Right forelimb (tissue), 1 donor: ENCODE data around the gene DSC1.
"Not testable (repeated sequence)": the region's sequence is repeated elsewhere in the genome, so short reads cannot be mapped to it uniquely, and the experiment has no call there.

Experiments used
- DNase-seq: peaks from one replicate; pipeline ENCODE4 v3.0.0-alpha.2; 2018

DSC1 gene

DNA sequence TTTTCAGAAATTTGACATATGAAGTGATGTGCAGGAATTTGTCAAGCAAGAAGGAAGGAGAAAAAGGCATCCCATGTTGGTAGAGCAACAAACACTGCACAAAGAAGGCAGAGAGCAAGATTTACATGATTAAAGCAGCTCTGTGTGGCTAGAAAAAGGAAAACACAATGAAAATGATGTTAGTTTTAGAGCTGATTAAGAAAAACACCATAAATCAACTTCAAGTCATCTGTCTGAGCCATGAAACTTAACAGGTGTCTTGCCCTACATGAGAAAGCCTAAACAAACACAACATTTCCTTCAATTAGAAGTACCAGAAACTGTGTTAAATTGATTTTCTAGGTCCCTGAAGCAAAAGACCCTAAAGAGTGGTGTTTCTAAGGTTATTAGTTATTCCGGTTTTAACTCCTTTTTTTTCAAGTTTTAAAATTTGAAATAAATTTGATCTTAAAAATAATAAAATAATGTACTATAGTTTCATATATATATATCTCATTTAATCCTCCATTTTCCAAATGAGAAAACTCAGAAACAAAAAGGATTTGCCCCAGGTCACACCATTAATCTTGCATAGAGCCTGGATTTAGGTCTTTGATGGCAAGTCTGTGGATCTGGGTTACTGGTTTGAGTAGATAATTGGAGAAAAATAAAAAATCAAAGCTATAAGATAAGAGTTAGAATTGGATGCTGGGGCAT, 8.6 kb upstream of the DSC1 start:
- DNase-seq = no peak

DNA sequence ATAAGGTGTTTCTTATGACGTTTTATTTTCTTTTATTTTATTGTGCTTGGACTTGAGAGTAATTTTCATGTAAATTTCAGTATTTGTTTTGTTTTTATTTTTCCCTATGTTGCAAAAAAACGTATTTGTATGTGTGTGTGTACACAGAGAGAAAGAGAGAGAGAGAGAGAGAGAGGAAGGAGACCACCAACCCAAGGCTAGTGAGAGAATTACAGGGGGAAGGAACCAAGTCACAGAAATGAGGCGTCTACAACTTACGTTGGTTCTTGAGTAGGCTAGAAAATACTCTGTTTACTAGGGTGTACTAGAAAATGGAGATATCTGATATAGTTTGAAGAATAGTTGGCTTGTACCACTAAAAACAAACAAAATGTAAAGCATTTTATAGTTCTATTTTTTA, 7.7 kb upstream of the DSC1 start:
- DNase-seq = no peak

DNA sequence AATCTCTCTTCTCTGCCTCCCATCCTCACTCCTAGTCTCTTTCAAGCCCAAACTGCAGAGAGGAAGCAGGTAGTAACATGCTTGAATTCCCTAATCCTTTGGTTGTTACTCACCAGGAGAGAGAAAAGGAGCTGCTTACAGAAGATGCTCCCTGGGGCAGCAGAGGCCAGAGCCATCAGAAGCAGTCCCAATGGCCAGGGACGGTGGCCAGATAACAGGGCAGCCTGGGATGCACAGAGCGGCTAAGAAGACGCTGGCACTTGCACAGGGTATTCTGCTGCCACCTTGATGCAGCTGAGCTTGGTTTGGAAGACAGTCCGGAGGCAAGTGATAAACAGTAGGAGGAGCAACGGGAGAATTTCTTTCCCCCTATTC, 250 bp downstream of the DSC1 start:
- no peak for DNase-seq

DNA sequence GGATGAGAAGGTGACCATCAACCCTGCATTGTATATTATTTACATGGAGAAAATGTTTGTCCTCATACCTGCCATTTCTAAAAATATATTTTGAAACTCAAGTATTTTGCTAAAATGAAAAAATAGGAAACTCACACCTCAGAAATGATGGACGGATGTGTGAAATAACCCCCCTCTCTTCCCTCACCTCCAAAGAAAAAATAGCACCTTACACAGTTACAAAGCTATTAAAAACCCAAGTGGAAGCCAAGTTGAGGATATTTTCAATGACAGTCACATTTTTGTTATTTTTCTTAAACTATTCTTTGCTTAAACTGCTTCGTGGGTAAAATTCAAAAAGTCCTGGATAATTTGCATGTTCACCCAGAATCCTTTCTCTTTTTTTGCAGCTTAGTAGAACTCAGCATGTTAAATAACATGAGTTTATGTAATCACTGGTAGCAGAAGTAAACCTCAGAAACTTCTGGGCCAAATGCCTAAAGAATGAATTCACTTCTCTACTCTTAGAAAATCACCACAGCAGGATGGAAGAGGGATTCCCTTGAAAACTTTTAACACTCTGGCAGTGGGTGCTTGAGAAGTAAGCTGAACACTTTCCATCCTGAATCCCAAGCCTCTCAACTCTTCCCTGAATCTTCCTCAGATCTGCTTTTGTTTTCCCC, 768 bp downstream of the DSC1 start:
- no peak for DNase-seq

DNA sequence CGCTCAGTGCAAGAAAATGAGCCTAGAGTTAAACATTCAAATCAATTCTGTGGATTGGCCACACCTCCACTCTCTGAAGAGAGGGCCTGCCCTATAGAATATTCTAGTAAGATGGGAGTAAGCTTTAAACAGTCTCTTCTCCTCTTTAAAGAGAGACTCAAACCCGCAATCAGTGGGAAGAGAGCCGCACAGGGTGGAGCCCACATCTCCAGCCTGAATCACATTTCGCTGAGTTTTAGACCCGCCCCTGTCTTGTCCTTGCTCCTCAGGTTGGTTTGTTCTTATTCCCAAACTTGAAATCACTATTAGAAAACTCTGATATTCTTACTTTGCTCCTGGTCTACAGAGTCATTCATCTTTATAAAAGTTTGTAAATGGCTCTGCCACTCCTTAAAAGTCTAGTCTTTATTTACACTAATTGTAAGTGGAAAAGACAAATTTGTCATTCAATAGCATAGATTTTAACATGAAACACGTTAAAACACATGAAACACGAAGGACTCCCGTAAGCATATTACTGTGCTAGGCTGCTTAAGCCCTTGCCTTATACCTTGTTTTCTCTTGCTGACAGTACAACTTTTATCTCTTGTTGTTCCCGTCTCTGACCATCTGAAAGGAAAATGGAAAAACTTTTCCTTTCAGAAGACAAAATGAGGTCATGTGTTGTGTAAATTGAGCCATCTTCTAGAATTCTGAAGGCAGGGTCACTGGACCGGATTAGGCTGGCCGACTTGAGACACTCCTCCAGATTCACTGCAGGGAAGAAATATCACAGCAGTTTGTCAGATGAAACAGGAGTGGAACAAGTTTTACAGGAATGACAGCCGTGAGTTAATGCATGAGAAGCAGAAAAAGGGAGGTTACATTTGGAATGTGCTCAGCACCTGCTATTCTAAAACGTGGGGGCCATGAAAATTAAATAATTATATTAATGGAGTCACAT, 5.6 kb downstream of the DSC1 start:
- DNase-seq = no peak

DNA sequence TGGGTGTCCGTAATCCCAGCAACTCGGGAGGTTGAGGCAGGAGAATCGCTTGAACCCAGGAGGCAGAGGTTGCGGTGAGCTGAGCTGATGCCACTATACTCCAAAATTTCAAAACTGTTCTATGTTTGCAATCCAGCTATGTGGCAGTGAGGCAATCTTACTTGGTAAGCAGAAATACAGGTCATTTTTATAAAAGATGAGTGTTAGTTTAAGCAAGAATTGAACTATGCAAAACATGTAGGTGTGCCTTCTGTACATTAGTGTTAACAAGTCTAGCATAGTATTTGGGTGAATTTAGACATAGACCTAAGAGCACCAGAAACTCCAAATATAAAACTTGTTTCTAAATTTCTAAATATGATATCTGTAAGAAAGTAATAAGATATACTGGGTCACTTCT, 7.2 kb downstream of the DSC1 start:
- DNase-seq = no peak

DNA sequence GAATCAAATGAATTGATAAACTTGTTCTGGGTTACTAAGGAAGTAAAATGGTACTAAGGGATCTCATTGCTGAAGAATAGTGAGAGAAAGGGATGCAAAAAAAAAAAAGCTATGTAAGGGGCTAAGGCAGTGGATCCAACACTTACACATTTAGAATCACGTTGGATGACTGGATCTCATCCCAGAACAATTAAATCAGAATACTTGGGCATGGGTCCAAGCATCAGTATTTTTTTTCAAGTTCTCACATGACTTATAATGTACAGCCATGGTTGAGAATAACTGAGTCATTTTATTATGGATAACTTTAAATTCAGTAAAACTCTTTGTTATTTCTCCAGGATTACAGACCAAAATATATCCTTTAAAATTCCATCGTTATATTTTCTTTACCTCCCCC, 8.5 kb downstream of the DSC1 start:
- DNase-seq = no peak

DNA sequence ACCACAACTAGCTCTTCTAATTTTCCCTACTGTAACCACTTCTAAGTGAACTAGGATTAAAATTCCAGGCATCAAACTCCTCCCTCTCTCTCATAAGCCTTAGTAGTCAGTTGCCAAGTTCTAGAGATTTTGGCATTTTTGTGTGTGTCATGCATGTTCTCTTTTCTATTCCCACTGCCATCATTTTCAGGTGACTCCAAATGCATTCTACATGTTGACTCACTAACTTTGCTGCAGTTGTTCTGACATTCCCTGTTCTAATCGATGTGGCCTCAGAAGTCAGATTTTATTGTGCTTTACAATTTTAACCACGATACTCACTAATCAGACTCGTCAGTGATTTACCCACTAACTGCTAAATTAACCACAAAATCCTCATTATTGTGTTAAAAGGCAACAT, 13.3 kb downstream of the DSC1 start:
- no peak for DNase-seq

DNA sequence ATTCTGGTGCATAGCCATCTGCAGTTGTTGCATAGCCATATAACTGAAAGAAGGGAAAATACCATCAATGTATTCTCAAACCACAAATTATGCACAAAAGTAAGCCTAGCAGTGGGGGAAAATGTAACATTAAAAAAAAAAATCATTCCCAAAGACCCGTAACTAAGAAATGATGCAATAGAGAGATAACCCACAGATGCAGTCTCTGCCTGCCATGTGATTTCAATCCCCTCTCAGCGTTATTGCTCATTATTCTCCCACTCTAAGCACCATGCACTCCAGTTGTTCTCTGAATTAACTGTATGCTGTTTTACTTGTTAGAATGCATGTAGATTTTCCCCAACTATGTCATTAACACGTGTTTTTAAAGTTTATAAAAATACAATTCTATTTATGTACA, 14.1 kb downstream of the DSC1 start:
- no peak for DNase-seq

DNA sequence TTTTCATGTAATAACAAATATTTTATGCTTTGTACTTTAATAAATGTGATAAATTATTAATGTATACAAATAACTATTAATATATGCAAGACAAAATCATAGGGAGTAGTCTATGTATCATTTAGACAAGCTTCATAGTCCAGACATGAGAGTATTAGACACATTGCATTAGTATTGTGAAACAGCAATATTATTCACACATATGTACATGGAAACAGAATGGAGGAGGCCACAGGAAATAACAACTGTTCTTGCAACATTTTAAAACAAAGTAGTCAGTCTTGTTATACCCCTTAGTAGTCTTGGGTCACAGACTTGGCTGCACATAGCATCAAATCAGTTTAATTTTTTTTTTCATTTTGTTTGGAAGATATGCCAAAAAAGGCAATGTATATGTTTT, 15.8 kb downstream of the DSC1 start:
- no peak for DNase-seq

DNA sequence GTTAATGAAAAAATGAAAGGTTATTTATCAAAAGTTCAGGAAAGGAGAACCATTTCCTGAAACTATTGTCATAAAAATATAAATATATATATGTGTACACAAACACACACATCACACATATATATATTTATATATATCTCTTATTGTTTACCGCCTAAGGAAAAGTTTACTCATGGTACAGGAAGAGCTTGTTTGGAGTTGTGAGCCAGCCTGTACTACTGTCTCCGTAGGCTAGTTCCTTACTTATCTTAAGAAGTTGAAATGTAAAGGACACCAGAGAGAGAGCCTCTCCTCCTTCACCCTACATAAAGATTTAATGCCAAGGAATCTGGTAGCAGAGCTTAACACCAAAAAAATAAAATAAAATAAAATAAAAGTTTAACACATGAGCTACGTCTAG, 19.6 kb downstream of the DSC1 start:
- no peak for DNase-seq

DNA sequence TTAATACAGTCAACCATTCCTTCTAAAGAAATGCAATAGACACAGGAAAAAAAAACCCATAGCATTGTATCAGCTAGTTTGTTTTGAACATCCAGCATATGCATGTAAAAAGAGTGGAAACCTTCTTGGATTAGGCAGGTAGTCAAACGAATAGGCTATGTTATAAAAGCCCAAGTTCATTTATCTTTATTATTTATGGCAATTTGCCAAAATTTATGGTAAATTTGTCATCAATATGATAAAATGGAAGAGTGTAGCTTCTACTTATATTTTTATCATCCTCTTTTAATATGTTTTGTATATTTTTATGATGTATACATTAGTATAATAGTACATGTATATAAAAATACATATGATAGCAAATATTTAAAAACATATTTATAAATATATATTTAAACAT, 23.9 kb downstream of the DSC1 start:
- DNase-seq = no peak

DNA sequence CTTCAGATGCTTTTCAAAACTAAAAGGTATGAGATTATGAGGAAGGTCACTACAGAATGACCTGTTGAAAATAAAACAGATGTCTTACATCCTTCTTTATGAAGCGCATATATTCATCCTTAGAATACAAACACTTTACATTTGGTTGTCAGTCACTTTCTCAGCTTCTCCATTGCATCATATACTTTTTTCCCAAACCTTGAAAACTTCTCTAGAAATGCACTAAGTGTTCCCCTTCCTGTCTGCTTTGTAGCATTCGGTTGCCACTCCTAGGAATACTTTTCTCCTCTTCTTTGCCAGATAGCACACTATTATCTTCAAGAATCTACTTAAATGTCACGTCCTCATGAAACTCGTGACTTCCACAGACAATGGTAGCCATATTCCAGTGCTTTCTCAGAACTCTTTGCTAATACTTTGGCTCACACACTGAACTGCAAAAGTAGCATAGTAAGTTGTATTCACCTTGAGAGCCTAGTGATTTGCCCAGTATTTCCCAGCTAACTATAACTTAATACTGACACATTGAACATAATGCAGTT, 27.6 kb downstream of the DSC1 start:
- DNase-seq = no peak

DNA sequence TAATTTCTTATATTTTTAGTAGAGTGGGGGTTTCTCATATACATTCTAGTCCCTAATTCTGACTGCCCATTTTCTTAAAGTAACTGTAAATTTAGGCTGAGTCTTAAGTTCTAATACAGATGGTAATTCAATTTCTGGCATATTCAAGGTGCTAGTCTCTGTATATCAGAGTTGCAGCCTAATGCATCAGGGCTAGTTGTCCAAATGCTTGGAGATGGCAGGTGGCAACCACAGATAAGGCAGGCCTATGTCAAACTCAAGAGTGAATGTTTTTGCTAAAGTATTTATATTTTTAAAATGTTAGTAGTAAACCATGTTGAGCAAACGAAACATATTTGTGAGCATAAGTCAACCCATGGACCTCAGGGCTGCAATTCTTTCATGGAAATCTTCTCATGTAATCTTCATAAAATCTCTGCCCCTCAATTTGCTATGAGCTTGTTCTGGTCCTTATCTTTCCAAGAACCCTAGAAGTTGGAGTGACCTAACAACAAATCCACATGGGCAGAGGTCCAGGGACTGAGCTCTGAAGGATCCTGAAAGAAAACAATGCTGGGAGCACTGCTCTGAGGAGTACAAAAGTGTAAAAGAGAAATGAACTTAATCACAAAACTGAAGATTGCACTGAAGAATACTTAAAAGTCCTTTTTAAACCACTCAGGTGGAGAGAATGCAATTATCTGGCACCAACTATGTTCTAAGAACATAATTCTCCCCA, 33.1 kb downstream of the DSC1 start:
- no peak for DNase-seq

DNA sequence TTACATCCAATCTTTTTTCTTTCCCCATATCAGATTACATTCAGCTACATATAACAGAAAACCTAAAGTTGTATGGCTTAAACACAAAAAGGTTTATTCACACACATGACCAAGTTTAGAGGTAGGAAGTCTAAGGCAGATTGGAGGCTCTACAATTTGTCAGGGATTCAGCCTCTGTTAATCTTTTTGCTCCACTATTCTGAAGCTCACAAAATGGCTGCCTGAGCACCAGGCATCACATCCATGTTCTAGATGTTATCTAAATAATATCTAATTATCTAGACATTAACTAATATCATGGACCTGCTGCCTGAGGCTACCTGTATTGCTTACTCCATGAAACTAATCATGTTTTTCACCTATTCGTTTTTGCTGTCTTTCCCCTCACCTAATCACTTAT, 36.8 kb downstream of the DSC1 start:
- no peak for DNase-seq

DNA sequence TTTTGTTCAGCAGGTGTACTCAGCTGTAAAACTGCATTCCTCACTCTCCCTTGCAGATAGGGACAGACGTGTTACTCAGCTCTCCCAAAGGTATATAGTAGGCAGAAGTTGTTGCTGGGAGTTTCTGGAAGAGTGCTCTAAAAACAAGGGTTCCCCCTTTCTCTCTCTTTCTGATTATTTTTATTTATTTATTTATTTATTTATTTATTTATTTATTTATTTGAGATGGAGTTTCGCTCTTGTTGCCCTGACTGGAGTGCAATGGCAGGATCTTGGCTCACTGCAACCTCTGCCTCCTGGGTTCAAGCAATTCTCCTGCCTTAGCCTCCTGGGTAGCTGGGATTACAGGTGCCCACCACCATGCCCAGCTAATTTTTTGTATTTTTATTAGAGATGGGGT, 39.5 kb downstream of the DSC1 start:
- not testable (repeated sequence) for DNase-seq

DNA sequence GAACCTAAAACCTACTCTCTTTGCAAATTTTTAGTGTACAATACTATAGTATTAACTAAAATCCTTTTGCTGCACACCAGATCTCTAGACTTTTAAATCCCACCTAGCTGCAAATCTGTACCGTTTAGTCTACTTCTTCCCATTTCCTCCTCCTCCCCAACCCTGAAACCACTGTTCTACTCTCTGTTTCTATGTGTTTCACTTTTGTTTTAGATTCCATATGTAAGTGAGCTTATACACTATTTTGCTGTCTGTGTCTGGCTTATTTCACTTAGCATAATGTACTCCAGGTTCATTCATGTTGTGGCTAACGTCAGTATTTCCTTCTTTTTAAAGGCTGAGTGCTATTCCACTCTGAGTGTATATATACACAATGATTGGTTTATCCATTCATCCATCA, 42.1 kb downstream of the DSC1 start:
- no peak for DNase-seq

DNA sequence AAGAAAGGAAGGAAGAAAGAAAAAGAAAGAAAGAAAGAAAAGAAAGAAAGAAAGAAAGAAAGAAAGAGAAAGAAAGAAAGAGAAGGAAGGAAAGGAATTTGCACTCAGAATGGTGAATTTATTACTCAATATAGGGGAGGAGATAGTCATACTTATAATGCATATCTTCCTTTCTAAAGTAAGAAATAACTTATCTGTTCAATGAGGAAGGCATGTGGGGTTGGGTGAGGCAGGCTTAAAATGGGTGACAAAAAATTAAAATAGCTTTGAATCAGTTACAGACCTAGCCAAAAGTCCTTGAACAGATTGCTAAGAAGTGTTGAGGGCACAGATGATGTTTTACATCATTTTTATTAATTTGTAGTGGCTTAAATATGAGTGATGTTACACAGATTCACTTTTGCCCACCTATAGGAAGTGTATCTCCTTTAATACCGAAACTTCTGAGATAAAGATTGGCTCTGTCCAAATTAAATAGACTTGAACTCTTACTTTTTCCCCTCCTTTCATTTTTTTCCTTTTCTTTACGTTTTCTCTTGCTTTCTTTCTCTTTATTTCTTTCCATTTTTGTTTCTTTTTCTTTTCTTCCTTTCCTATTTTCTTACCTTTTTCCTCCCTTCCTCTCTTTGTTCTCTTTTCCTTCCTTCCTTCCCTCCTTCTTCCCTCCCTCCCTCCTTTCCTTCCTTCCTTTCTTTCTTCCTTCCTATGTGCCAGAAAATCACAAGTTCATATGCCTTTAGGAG, 45.6 kb downstream of the DSC1 start:
- DNase-seq = no peak

DNA sequence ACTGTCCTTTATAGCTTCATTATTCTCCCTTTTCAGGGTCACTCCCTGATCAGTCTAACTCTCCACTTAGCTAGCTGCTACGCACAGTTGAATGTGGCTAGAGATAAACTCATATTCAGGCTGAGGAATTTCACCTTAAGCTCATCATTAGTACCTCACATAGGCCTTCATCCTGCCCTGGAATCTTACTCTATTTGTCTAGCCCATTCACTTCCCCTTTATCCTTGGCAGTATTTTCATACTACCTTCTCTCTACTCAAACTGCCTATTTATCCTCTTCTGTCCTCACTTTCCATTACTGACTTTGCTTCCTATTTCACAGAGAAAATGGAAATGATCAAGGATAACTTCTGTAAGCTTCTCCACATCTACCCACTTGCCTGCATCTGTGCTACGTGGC, 49.9 kb downstream of the DSC1 start:
- no peak for DNase-seq

DNA sequence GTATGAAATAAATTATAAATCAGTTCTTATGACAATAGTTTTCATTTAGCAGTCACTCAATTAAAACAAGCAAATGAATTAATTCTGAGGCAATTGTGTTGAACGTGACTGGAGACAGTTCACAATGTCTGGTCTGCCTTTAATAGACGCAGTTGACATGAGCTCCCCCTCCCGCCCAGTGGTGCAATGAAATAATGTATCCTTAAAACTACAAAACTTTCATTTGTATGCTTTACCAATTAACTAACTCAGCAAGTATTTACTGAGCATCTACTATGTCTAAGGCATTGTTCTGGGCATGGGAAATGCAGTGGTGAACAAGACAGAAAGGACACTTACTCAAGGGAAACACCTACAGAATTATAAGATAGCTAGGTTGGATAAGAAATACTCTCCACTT, 56.9 kb downstream of the DSC1 start:
- DNase-seq = no peak

DNA sequence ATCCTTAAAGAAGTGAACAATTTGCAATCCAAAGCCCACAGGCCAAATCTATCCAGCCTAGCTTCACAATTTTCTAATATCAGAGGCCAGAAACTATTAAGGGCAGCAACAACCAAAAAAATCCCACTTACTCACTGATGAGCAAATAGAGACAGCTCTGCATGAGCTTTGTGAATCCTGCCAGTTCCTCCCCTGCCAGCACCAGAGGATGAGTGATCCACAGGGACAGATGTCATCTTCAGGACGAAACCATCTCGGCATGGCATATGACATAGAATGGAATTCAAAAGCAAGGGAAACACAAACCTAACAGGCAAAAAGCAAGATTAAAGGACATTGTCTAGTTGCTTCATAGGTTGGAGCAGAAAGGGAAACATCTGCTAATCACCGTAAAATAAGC, 58.2 kb downstream of the DSC1 start:
- no peak for DNase-seq

DNA sequence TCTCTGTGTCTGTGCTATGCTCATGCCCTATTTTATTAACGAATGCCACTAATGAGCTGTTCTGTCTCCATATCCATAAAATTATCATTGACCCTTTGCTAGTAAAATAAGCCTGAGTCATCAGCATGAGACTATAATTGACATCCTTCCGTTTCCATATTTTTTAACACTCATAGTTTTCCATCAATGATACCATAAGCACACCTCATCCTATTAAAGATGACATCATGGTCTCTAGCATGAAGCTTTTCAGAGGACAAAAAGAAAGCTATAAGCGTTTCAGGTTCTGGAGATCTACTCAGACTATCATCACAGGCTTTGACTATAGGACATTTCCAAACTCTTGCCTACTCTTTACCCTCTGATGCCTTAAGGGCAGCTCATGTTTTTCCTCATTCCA, 59.2 kb downstream of the DSC1 start:
- DNase-seq = no peak
